Liver (tissue), 9 donors: Measurements from ENCODE around the gene SPHK2. TPM values are rescaled to one million over a fixed set of nuclear protein-coding genes. Genes with fewer than 3 reads are reported as not detected.

Experiments
- DNase-seq: peaks from one replicate; pipeline ENCODE4 v3.0.0-alpha.2; 2017; ENCODE audit warnings: low spot score
- H3K27ac ChIP-seq, 2 donors: one replicate each; pipeline ENCODE4 v1.7.0; 2013; ENCODE audit warnings: inconsistent platforms in 2 of 2, low read length in 2 of 2, control low read depth in 1 of 2, low read depth in 1 of 2, mild to moderate bottlenecking in 1 of 2
- H3K27me3 ChIP-seq, 4 donors: one replicate each; pipeline versions ENCODE4 v1.6.1 to v1.7.0; 2013; ENCODE audit warnings: low read length in 3 of 4, inconsistent platforms in 1 of 4, mild to moderate bottlenecking in 1 of 4, moderate library complexity in 1 of 4; ENCODE audit not compliant: control insufficient read depth in 4 of 4, insufficient read depth in 4 of 4
- H3K36me3 ChIP-seq, 4 donors: one replicate each; pipeline versions ENCODE4 v1.6.1 to v1.7.0; 2013; ENCODE audit warnings: low read length in 3 of 4, mild to moderate bottlenecking in 3 of 4, low read depth in 1 of 4, moderate library complexity in 1 of 4; ENCODE audit not compliant: control insufficient read depth in 4 of 4, insufficient read depth in 3 of 4
- H3K4me1 ChIP-seq, 4 donors: one replicate each; pipeline versions ENCODE4 v1.6.1 to v1.7.0; 2013; ENCODE audit warnings: low read length in 3 of 4, mild to moderate bottlenecking in 3 of 4, moderate library complexity in 1 of 4; ENCODE audit not compliant: control insufficient read depth in 4 of 4, insufficient read depth in 4 of 4
- H3K4me3 ChIP-seq, 3 donors: one replicate each; pipeline versions ENCODE4 v1.6.1 to v1.7.0; 2013; ENCODE audit warnings: low read length in 3 of 3, control low read depth in 1 of 3, low read depth in 1 of 3, mild to moderate bottlenecking in 1 of 3
- H3K9ac ChIP-seq, 2 donors: one replicate each; pipeline ENCODE4 v1.7.0; 2013; ENCODE audit warnings: low read length in 2 of 2, mild to moderate bottlenecking in 2 of 2, moderate library complexity in 2 of 2, control low read depth in 1 of 2, low read depth in 1 of 2
- H3K9me3 ChIP-seq, 4 donors: one replicate each; pipeline versions ENCODE4 v1.6.1 to v1.7.0; 2013; ENCODE audit warnings: low read length in 3 of 4; ENCODE audit not compliant: control insufficient read depth in 4 of 4
- ATF3 ChIP-seq: IDR thresholded peaks from 2 replicates; pipeline ENCODE4 v1.6.1; 2016; ENCODE audit warnings: antibody characterized with exemption
- CTCF ChIP-seq: fragments of 150-350 bp; IDR thresholded peaks from 2 replicates; pipeline ENCODE4 v1.5.1; 2017; ENCODE audit warnings: improper control_type of control experiment, low read depth, low read length; ENCODE audit not compliant: missing input control
- EGR1 ChIP-seq, 2 donors: IDR thresholded peaks; 2 replicates each; pipeline ENCODE4 v1.6.1; 2016 to 2018; ENCODE audit warnings: antibody characterized with exemption in 2 of 2, low read depth in 2 of 2
- FOXA1 ChIP-seq: IDR thresholded peaks from 2 replicates; pipeline ENCODE4 v1.6.1; 2016; ENCODE audit warnings: antibody characterized with exemption
- FOXA2 ChIP-seq: IDR thresholded peaks from 2 replicates; pipeline ENCODE4 v1.6.1; 2016; ENCODE audit warnings: antibody characterized with exemption
- GABPA ChIP-seq, 2 donors: IDR thresholded peaks in 1 of 2; conservative IDR thresholded peaks in 1 of 2; 2 replicates each; pipeline ENCODE4 v1.6.1; 2016; ENCODE audit warnings: antibody characterized with exemption in 2 of 2, mild to moderate bottlenecking in 1 of 2, moderate library complexity in 1 of 2
- HNF4A ChIP-seq, 2 donors: conservative IDR thresholded peaks; 2 replicates each; pipeline ENCODE4 v1.6.1; 2016; ENCODE audit warnings: antibody characterized with exemption in 2 of 2, mild to moderate bottlenecking in 2 of 2
- HNF4G ChIP-seq: IDR thresholded peaks from 2 replicates; pipeline ENCODE4 v1.6.1; 2016; ENCODE audit warnings: antibody characterized with exemption
- NR2F2 ChIP-seq: IDR thresholded peaks from 2 replicates; pipeline ENCODE4 v1.6.1; 2016; ENCODE audit warnings: antibody characterized with exemption
- RAD21 ChIP-seq, 2 donors: IDR thresholded peaks; 2 replicates each; pipeline ENCODE4 v1.6.1; 2016; ENCODE audit warnings: antibody characterized with exemption in 2 of 2, mild to moderate bottlenecking in 2 of 2
- RXRA ChIP-seq, 2 donors: IDR thresholded peaks; 2 replicates each; pipeline ENCODE4 v1.6.1; 2017 to 2018; ENCODE audit warnings: antibody characterized with exemption in 2 of 2, mild to moderate bottlenecking in 1 of 2
- TAF1 ChIP-seq: conservative IDR thresholded peaks from 2 replicates; pipeline ENCODE4 v1.6.1; 2016; ENCODE audit warnings: antibody characterized with exemption, mild to moderate bottlenecking
- YY1 ChIP-seq: IDR thresholded peaks from 2 replicates; pipeline ENCODE4 v1.6.1; 2016; ENCODE audit warnings: antibody characterized with exemption, mild to moderate bottlenecking
- WGBS: extraction: QIAGEN DNeasy Blood & Tissue Kit; methylation state at CpG from one replicate; pipeline ENCODE4 v1.1.7; 2013; 5-methylcytosine and 5-hydroxymethylcytosine counted together
- polyA plus RNA-seq, 2 donors: library from polyadenylated mRNA; stranded (reverse) in 1 of 2; unstranded in 1 of 2; fragments of 200-250 nt in 1 of 2; fragments of >200 nt in 1 of 2; fragmentation: Nextera tagmentation in 1 of 2; extraction: Ambion mirVana in 1 of 2; gene quantifications; one replicate each; pipeline versions ENCODE4 v1.2.1 to v1.2.3, GENCODE V29; 2013 to 2015
- total RNA-seq, 2 donors: library from RNA; depleted of rRNA; stranded (reverse); fragments of >200 nt; gene quantifications; one replicate each; pipeline ENCODE4 v1.2.3, GENCODE V29; 2014
- TF ChIP-seq, protein P1 (sequence below): IDR thresholded peaks from 2 replicates; pipeline ENCODE4 v1.6.1; 2016; ENCODE audit warnings: antibody characterized with exemption, mild to moderate bottlenecking
- donor health status: healthy.
- donor health status: healthy.
- donor health status: healthy.
- donor health status: healthy.
- donor health status: healthy.

Gene SPHK2
- total and polyA plus RNA-seq, 4 donors, result 9.6 to 17.3 (median 12.3) TPM

DNA sequence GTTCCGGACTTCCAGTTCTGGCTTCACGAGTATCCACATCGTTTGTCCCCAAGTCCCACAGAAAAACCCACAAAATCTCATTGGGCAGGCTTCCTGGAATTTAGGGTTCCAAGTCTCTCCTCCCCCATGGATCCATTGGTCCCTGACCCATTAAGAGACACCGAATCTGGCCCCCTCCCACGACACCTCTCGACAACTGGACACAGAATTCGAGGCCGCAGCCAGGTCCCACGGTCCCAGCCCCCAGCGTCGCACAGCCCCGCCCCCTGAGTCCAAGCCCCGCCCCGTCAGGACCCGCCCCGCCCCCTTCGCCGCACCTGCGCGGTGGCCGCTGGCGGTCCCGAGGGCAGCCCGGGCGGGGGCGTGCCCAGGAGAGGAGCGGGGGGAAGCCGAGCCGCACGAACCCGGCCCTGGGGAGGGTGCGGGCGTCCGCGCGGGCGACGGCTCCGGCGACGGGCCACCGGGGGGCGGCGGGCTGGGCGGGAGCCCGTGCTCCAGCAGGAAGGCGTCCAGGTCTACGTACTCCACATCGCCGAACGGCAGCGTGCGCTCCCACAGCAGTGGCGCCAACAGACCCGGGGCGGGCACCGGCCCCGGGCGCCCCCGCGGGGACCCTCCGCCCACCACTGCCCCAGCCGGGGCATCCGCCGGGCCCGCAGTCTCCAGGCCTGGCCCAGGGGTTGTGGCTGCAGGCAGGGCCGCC, 16.1 kb downstream of the SPHK2 start (continued):
- TF ChIP-seq FOXA1 (no peak), RAD21 (IDR thresholded peaks at IDR 0.05) (no peak), YY1 (no peak), NR2F2 (no peak)

GRCh38 chr19:48635966-48636858, 16.9 kb downstream of the SPHK2 start:
- no peaks in the 10 kb centered on the region for H3K9me3 ChIP-seq
- H3K4me1 ChIP-seq, result peaks cover 12 to 55% (median 38%) of the 10 kb centered on the region in 4 donors
- under 1% methylated on average over 35 of the region's 35 CpGs for WGBS
- H3K36me3 ChIP-seq, result peaks cover 0 to 3% (median 1%) of the 10 kb centered on the region in 4 donors
- peak overlapping the region; percentile 98 to 99 for H3K27ac ChIP-seq
- peak overlapping the region; percentile 59 to 86 (median 75) for H3K4me3 ChIP-seq
- H3K9ac ChIP-seq, result peak overlapping the region; percentile 60 to 81
- TF ChIP-seq RXRA (IDR thresholded peaks at IDR 0.05), result no peak
- TF ChIP-seq HNF4A (conservative IDR thresholded peaks at IDR 0.05), result no peak
- TF ChIP-seq CTCF, result no peak
- TF ChIP-seq, protein P1, sequence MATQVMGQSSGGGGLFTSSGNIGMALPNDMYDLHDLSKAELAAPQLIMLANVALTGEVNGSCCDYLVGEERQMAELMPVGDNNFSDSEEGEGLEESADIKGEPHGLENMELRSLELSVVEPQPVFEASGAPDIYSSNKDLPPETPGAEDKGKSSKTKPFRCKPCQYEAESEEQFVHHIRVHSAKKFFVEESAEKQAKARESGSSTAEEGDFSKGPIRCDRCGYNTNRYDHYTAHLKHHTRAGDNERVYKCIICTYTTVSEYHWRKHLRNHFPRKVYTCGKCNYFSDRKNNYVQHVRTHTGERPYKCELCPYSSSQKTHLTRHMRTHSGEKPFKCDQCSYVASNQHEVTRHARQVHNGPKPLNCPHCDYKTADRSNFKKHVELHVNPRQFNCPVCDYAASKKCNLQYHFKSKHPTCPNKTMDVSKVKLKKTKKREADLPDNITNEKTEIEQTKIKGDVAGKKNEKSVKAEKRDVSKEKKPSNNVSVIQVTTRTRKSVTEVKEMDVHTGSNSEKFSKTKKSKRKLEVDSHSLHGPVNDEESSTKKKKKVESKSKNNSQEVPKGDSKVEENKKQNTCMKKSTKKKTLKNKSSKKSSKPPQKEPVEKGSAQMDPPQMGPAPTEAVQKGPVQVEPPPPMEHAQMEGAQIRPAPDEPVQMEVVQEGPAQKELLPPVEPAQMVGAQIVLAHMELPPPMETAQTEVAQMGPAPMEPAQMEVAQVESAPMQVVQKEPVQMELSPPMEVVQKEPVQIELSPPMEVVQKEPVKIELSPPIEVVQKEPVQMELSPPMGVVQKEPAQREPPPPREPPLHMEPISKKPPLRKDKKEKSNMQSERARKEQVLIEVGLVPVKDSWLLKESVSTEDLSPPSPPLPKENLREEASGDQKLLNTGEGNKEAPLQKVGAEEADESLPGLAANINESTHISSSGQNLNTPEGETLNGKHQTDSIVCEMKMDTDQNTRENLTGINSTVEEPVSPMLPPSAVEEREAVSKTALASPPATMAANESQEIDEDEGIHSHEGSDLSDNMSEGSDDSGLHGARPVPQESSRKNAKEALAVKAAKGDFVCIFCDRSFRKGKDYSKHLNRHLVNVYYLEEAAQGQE, result no peak
- no peak for TF ChIP-seq RAD21 (IDR thresholded peaks at IDR 0.05)
- no peak for TF ChIP-seq TAF1
- TF ChIP-seq FOXA2, result no peak
- TF ChIP-seq ATF3, result no peak
- TF ChIP-seq EGR1 (IDR thresholded peaks at IDR 0.05; ENCODE audit: low read depth in 2 of 2), result no peak
- TF ChIP-seq GABPA (IDR thresholded peaks at IDR 0.05 in 1 of 2, conservative IDR thresholded peaks at IDR 0.05 in 1 of 2), result no peak
- TF ChIP-seq HNF4G, result no peak
- no peak for TF ChIP-seq YY1
- no peak for TF ChIP-seq FOXA1
- H3K27me3 ChIP-seq, result no peaks in the 10 kb centered on the region
- peak; percentile 41 for DNase-seq
